ENCODE data around the gene ROCK2. TPM values are rescaled to one million over a fixed set of nuclear protein-coding genes. Genes with fewer than 3 reads are reported as not detected.

The ROCK2 gene
- total and polyA plus RNA-seq, 2 donors (not counting 1 experiment from before 2014, with no cell fraction given): 32.0 to 58.1 TPM

DNA sequence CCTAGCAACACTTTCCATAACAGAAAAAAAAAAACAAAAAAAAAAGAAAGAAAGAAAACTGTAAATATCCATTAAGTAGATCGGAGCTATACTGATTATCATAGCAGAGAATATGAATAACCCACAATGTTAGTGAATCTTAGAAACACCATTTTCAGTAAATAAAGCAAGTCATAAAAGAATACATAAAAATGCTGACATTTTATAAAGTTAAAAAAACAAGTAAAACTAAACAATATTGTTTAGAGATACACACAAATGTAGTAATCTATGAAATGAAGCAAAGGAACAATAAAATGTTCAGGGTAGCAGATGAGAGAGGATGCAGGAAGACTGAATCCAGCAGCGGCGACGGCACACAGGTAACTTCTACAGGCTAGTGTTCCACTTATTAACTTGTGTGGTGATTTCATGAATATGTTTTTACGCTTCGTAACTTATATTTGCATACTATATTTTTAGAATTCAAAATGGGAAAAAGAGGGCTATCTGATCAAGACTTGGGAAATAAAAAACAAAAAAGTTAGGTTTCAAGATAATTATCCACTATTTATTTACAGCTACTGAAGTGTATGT lies 4.8 kb downstream of the ROCK2 start:
- DNase-seq (ENCODE audit: low read depth in 2 of 2): no peak
- H3K9ac ChIP-seq (ENCODE audit: insufficient read depth, low read length): no peak overlapping the region
- H3K36me3 ChIP-seq (ENCODE audit: control insufficient read depth, insufficient read depth, low read length): no peaks in the 10 kb centered on the region
- no peak overlapping the region for H3K4me3 ChIP-seq (replicated peaks in 1 of 4; ENCODE audit: control extremely low read depth in 1 of 4, insufficient read depth in 1 of 4, low read depth in 3 of 4, low read length in 4 of 4)
- peaks cover 7% of the 10 kb centered on the region for H4K20me1 ChIP-seq (ENCODE audit: control insufficient read depth, extremely low read depth, insufficient read depth, low read length)
- H2AFZ ChIP-seq (ENCODE audit: low read length): no peak overlapping the region
- H3K4me1 ChIP-seq (ENCODE audit: control insufficient read depth, extremely low read depth, insufficient read depth, low read length): peaks cover 6% of the 10 kb centered on the region
- TF ChIP-seq, protein P1, sequence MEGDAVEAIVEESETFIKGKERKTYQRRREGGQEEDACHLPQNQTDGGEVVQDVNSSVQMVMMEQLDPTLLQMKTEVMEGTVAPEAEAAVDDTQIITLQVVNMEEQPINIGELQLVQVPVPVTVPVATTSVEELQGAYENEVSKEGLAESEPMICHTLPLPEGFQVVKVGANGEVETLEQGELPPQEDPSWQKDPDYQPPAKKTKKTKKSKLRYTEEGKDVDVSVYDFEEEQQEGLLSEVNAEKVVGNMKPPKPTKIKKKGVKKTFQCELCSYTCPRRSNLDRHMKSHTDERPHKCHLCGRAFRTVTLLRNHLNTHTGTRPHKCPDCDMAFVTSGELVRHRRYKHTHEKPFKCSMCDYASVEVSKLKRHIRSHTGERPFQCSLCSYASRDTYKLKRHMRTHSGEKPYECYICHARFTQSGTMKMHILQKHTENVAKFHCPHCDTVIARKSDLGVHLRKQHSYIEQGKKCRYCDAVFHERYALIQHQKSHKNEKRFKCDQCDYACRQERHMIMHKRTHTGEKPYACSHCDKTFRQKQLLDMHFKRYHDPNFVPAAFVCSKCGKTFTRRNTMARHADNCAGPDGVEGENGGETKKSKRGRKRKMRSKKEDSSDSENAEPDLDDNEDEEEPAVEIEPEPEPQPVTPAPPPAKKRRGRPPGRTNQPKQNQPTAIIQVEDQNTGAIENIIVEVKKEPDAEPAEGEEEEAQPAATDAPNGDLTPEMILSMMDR (conservative IDR thresholded peaks at IDR 0.05 in 1 of 2, IDR thresholded peaks at IDR 0.05 in 1 of 2; ENCODE audit: low read depth in 1 of 2, low read length in 2 of 2): no peak
- no peak for TF ChIP-seq EZH2 (IDR thresholded peaks at IDR 0.05; ENCODE audit: low read length, missing control alignments)
- no peak overlapping the region for H3K27ac ChIP-seq (ENCODE audit: insufficient read depth, low read length)
- no peaks in the 10 kb centered on the region for H3K9me3 ChIP-seq (ENCODE audit: control insufficient read depth, insufficient read depth, low read depth, low read length)
- H3K79me2 ChIP-seq (ENCODE audit: control insufficient read depth, insufficient read depth, low read length): peaks cover 93% of the 10 kb centered on the region
- peak overlapping the region; percentile 70 for H3K4me2 ChIP-seq (ENCODE audit: extremely low read depth, insufficient read depth, low read length)
- no peaks in the 10 kb centered on the region for H3K27me3 ChIP-seq (ENCODE audit: control insufficient read depth, insufficient read depth, low read length)

- peaks cover 6% of the 10 kb centered on the region for H3K4me1 ChIP-seq (ENCODE audit: control insufficient read depth, extremely low read depth, insufficient read depth, low read length)
- no peak for DNase-seq (ENCODE audit: low read depth in 2 of 2)
- peaks cover 7% of the 10 kb centered on the region for H4K20me1 ChIP-seq (ENCODE audit: control insufficient read depth, extremely low read depth, insufficient read depth, low read length)
- H3K27ac ChIP-seq (ENCODE audit: insufficient read depth, low read length): no peak overlapping the region
- no peaks in the 10 kb centered on the region for H3K27me3 ChIP-seq (ENCODE audit: control insufficient read depth, insufficient read depth, low read length)
- TF ChIP-seq, protein P1 (conservative IDR thresholded peaks at IDR 0.05 in 1 of 2, IDR thresholded peaks at IDR 0.05 in 1 of 2; ENCODE audit: low read depth in 1 of 2, low read length in 2 of 2): no peak
- no peak for TF ChIP-seq EZH2 (IDR thresholded peaks at IDR 0.05; ENCODE audit: low read length, missing control alignments)
- H3K9ac ChIP-seq (ENCODE audit: insufficient read depth, low read length): no peak overlapping the region
- H2AFZ ChIP-seq (ENCODE audit: low read length): no peak overlapping the region
- H3K4me2 ChIP-seq (ENCODE audit: extremely low read depth, insufficient read depth, low read length): no peak overlapping the region
- H3K36me3 ChIP-seq (ENCODE audit: control insufficient read depth, insufficient read depth, low read length): no peaks in the 10 kb centered on the region
- peaks cover 98% of the 10 kb centered on the region for H3K79me2 ChIP-seq (ENCODE audit: control insufficient read depth, insufficient read depth, low read length)
- no peak overlapping the region for H3K4me3 ChIP-seq (replicated peaks in 1 of 4; ENCODE audit: control extremely low read depth in 1 of 4, insufficient read depth in 1 of 4, low read depth in 3 of 4, low read length in 4 of 4)
- H3K9me3 ChIP-seq (ENCODE audit: control insufficient read depth, insufficient read depth, low read depth, low read length): no peaks in the 10 kb centered on the region
Observed at GRCh38 chr2:11338580-11338979, 5.9 kb downstream of the ROCK2 start.

DNA sequence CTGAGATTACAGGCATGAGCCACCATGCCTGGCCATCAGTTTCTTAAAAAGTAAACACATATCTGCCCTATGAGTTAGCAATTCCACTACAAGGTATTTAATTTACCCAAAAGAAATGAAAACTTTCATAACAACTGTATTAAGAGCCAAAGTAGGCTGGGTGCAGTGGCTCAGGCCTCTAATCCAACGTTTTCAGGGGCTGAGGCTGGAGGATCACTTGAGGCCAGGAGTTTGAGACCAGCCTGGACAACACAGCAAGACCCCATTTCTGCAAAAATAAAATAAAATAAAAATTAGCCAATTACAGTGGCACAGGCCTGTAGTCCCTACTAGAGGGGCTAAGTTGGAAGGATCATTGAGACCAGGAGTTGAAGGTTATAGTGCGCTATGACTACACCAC lies 6.5 kb downstream of the ROCK2 start:
- H3K4me3 ChIP-seq (replicated peaks in 1 of 4; ENCODE audit: control extremely low read depth in 1 of 4, insufficient read depth in 1 of 4, low read depth in 3 of 4, low read length in 4 of 4): no peak overlapping the region
- H3K27me3 ChIP-seq (ENCODE audit: control insufficient read depth, insufficient read depth, low read length): no peaks in the 10 kb centered on the region
- no peak overlapping the region for H3K4me2 ChIP-seq (ENCODE audit: extremely low read depth, insufficient read depth, low read length)
- H3K27ac ChIP-seq (ENCODE audit: insufficient read depth, low read length): no peak overlapping the region
- peaks cover 7% of the 10 kb centered on the region for H4K20me1 ChIP-seq (ENCODE audit: control insufficient read depth, extremely low read depth, insufficient read depth, low read length)
- no peaks in the 10 kb centered on the region for H3K9me3 ChIP-seq (ENCODE audit: control insufficient read depth, insufficient read depth, low read depth, low read length)
- TF ChIP-seq EZH2 (IDR thresholded peaks at IDR 0.05; ENCODE audit: low read length, missing control alignments): no peak
- TF ChIP-seq, protein P1 (conservative IDR thresholded peaks at IDR 0.05 in 1 of 2, IDR thresholded peaks at IDR 0.05 in 1 of 2; ENCODE audit: low read depth in 1 of 2, low read length in 2 of 2): no peak
- no peak for DNase-seq (ENCODE audit: low read depth in 2 of 2)
- H2AFZ ChIP-seq (ENCODE audit: low read length): no peak overlapping the region
- no peak overlapping the region for H3K9ac ChIP-seq (ENCODE audit: insufficient read depth, low read length)
- peaks cover 6% of the 10 kb centered on the region for H3K4me1 ChIP-seq (ENCODE audit: control insufficient read depth, extremely low read depth, insufficient read depth, low read length)
- H3K79me2 ChIP-seq (ENCODE audit: control insufficient read depth, insufficient read depth, low read length): peaks cover 98% of the 10 kb centered on the region
- no peaks in the 10 kb centered on the region for H3K36me3 ChIP-seq (ENCODE audit: control insufficient read depth, insufficient read depth, low read length)
